ENCODE results near the gene DIDO1.

The DIDO1 gene

DNA sequence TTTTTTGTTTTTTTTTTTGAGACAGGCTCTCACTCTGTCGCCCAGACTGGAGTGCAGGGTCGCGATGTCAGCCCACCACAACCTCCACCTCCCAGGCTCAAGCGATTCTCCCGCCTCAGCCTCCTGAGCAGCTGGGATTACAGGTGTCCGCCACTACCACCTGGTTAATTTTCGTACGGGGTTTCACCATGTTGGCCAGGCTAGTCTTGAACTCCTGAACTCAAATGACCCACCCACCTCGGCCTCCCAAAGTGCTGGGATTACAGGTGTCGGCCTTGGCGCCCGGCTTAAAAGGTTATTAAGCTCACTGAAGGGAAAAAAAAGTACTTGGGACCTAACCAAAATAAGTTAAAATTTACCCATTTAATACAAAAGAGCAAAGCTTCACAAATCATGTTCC, 66.6 kb downstream of the DIDO1 start:
- no peak for DNase-seq
- H4K12ac ChIP-seq (ENCODE audit: low read depth, low read length), result no peak overlapping the region
- no peak overlapping the region for H3K18ac ChIP-seq (ENCODE audit: low read length)
- no peak overlapping the region for H2BK12ac ChIP-seq (ENCODE audit: low read length)
- peaks cover 3% of the 10 kb centered on the region for H3K79me2 ChIP-seq (ENCODE audit: control insufficient read depth, insufficient read depth, low read length, poor library complexity)
- peaks cover 8 to 10% of the 10 kb centered on the region in 2 experiments for H3K36me3 ChIP-seq (ENCODE audit: control insufficient read depth in 1 of 2, insufficient read depth in 2 of 2, low read length in 2 of 2)
- no peak overlapping the region for H3K4ac ChIP-seq (ENCODE audit: low read depth, low read length)
- H3K4me2 ChIP-seq (ENCODE audit: low read length), result no peak overlapping the region
- peaks cover 5 to 11% of the 10 kb centered on the region in 2 experiments for H3K4me1 ChIP-seq (ENCODE audit: control insufficient read depth in 1 of 2, insufficient read depth in 2 of 2, low read length in 2 of 2)
- no peak overlapping the region for H2BK120ac ChIP-seq (ENCODE audit: insufficient read depth, low read length, poor library complexity)
- no peak overlapping the region for H3K23ac ChIP-seq (ENCODE audit: low read length)
- no peak overlapping the region for H3K14ac ChIP-seq (ENCODE audit: low read length)
- no peak overlapping the region for H4K8ac ChIP-seq (ENCODE audit: low read depth, low read length)
- H2AFZ ChIP-seq (ENCODE audit: insufficient read depth, low read length, poor library complexity), result no peak overlapping the region
- H3K79me1 ChIP-seq (ENCODE audit: low read length), result peaks cover 4% of the 10 kb centered on the region
- no peak overlapping the region for H2AK5ac ChIP-seq (ENCODE audit: low read length)
- no peak overlapping the region for H3K9ac ChIP-seq (ENCODE audit: low read length)
- WGBS (ENCODE audit: extremely low coverage, insufficient coverage, insufficient read length), result no CpG with 5 or more reads among the region's 12 CpGs
- H3K27ac ChIP-seq (ENCODE audit: low read depth, low read length), result no peak overlapping the region
- no peak overlapping the region for H4K91ac ChIP-seq (ENCODE audit: low read depth, low read length)
- no peak overlapping the region for H3K4me3 ChIP-seq (ENCODE audit: low read depth, low read length)
- peaks cover 12% of the 10 kb centered on the region for H3K27me3 ChIP-seq (ENCODE audit: insufficient read depth, low read length)
- H2BK5ac ChIP-seq (ENCODE audit: low read depth, low read length, poor library complexity), result no peak overlapping the region
- peaks cover 1% of the 10 kb centered on the region for H3K9me3 ChIP-seq (ENCODE audit: insufficient read depth, low read depth, low read length)

- H4K91ac ChIP-seq (ENCODE audit: low read depth, low read length), result no peak overlapping the region
- peak overlapping the region; percentile 37 for H3K4me3 ChIP-seq (ENCODE audit: low read depth, low read length)
These were observed 68.1 kb downstream of the DIDO1 start for GRCh38 chr20:62858058-62858830.

DNA sequence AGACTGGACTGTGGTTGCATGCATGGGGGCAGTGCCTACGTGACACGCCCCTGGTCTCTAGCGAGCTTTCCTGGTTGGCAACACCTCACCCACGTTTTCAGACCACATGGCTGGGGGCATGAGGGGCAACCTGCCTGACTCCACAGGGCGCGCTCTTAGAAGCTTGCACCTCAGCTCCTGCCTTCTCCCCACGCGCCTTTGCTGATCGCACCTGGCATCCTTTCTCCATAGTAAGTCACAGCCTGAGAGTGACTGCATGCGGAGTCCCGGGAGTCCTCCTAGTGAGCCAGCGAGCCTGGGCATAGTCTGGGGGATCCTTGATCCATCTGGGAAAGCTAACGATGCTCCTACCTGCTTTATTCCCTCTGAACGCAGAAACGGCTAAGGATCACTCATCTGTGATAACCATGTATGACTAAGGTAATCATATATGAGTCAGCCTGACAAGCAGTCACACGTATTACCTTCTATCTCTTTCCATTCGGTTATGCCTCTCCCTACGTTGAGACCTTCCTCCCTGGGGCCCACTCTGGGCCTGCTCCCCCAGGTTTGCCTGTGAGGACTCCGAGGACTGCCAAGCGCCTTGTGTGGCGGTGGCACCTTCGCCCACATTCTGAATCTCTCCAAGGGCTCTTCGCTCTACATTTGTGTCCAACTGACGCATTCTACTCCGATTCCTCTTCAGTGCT, 69.2 kb downstream of the DIDO1 start:
- Histone ChIP-seq H4K12ac (ENCODE audit: low read depth, low read length) (no peak overlapping the region), H3K9ac (ENCODE audit: low read length) (no peak overlapping the region), H2AK5ac (ENCODE audit: low read length) (no peak overlapping the region), H3K4me3 (ENCODE audit: low read depth, low read length) (no peak overlapping the region), H3K23ac (ENCODE audit: low read length) (no peak overlapping the region), H4K91ac (ENCODE audit: low read depth, low read length) (no peak overlapping the region), H2BK5ac (ENCODE audit: low read depth, low read length, poor library complexity) (no peak overlapping the region), H3K4ac (ENCODE audit: low read depth, low read length) (no peak overlapping the region), H3K27me3 (ENCODE audit: insufficient read depth, low read length) (peaks cover 12% of the 10 kb centered on the region), H3K9me3 (ENCODE audit: insufficient read depth, low read depth, low read length) (peaks cover 1% of the 10 kb centered on the region), H3K36me3 (ENCODE audit: control insufficient read depth in 1 of 2, insufficient read depth in 2 of 2, low read length in 2 of 2) (peaks cover 16 to 18% of the 10 kb centered on the region in 2 experiments), H4K8ac (ENCODE audit: low read depth, low read length) (no peak overlapping the region), H3K4me1 (ENCODE audit: control insufficient read depth in 1 of 2, insufficient read depth in 2 of 2, low read length in 2 of 2) (peaks cover 5 to 8% of the 10 kb centered on the region in 2 experiments), H3K14ac (ENCODE audit: low read length) (no peak overlapping the region), H3K79me1 (ENCODE audit: low read length) (peaks cover 4% of the 10 kb centered on the region), H3K27ac (ENCODE audit: low read depth, low read length) (no peak overlapping the region), H3K4me2 (ENCODE audit: low read length) (no peak overlapping the region), H3K18ac (ENCODE audit: low read length) (no peak overlapping the region), H2BK120ac (ENCODE audit: insufficient read depth, low read length, poor library complexity) (no peak overlapping the region), H2AFZ (ENCODE audit: insufficient read depth, low read length, poor library complexity) (no peak overlapping the region), H2BK12ac (ENCODE audit: low read length) (no peak overlapping the region), H3K79me2 (ENCODE audit: control insufficient read depth, insufficient read depth, low read length, poor library complexity) (peaks cover 3% of the 10 kb centered on the region)
- no peak for DNase-seq
- no CpG with 5 or more reads among the region's 25 CpGs for WGBS (ENCODE audit: extremely low coverage, insufficient coverage, insufficient read length)

More at GRCh38 chr20:62858058-62858830, 68.1 kb downstream of the DIDO1 start:
- no peak overlapping the region for H2BK120ac ChIP-seq (ENCODE audit: insufficient read depth, low read length, poor library complexity)
- H3K4me1 ChIP-seq (ENCODE audit: control insufficient read depth in 1 of 2, insufficient read depth in 2 of 2, low read length in 2 of 2), result peaks cover 5 to 11% of the 10 kb centered on the region in 2 experiments
- H2AFZ ChIP-seq (ENCODE audit: insufficient read depth, low read length, poor library complexity), result no peak overlapping the region
- DNase-seq, result no peak
- WGBS (ENCODE audit: extremely low coverage, insufficient coverage, insufficient read length), result no CpG with 5 or more reads among the region's 23 CpGs
- no peak overlapping the region for H3K14ac ChIP-seq (ENCODE audit: low read length)
- H3K27me3 ChIP-seq (ENCODE audit: insufficient read depth, low read length), result peaks cover 12% of the 10 kb centered on the region
- H3K23ac ChIP-seq (ENCODE audit: low read length), result no peak overlapping the region
- H2BK5ac ChIP-seq (ENCODE audit: low read depth, low read length, poor library complexity), result no peak overlapping the region
- no peak overlapping the region for H2AK5ac ChIP-seq (ENCODE audit: low read length)
- H3K4me2 ChIP-seq (ENCODE audit: low read length), result no peak overlapping the region
- peaks cover 3% of the 10 kb centered on the region for H3K79me2 ChIP-seq (ENCODE audit: control insufficient read depth, insufficient read depth, low read length, poor library complexity)
- H3K27ac ChIP-seq (ENCODE audit: low read depth, low read length), result no peak overlapping the region
- H4K12ac ChIP-seq (ENCODE audit: low read depth, low read length), result no peak overlapping the region
- H3K18ac ChIP-seq (ENCODE audit: low read length), result no peak overlapping the region
- peaks cover 1% of the 10 kb centered on the region for H3K9me3 ChIP-seq (ENCODE audit: insufficient read depth, low read depth, low read length)
- H2BK12ac ChIP-seq (ENCODE audit: low read length), result no peak overlapping the region
- no peak overlapping the region for H4K8ac ChIP-seq (ENCODE audit: low read depth, low read length)
- peaks cover 4% of the 10 kb centered on the region for H3K79me1 ChIP-seq (ENCODE audit: low read length)
- no peak overlapping the region for H3K9ac ChIP-seq (ENCODE audit: low read length)
- H3K36me3 ChIP-seq (ENCODE audit: control insufficient read depth in 1 of 2, insufficient read depth in 2 of 2, low read length in 2 of 2), result peaks cover 10 to 12% of the 10 kb centered on the region in 2 experiments
- H3K4ac ChIP-seq (ENCODE audit: low read depth, low read length), result no peak overlapping the region

DNA sequence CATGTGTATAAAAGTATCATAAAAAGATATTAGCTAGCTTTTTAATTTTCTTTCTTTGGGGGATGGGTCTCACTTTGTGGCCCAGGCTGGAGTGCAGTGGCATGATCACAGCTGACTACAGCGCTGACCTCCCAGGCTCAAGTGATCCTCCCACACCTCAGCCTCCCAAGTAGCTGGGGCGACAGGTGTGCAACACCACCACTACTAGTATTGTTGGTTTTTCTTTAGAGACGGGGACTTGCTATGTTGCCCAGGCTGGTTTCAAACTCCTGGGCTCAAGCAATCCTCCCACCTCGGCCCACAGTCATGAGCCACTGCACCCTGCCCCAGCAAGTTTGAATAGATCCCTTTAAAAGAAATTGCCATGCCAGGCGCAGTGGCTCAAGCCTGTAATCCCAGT, 71.2 kb downstream of the DIDO1 start:
- Histone ChIP-seq H3K79me2 (ENCODE audit: control insufficient read depth, insufficient read depth, low read length, poor library complexity) (no peaks in the 10 kb centered on the region), H3K79me1 (ENCODE audit: low read length) (no peaks in the 10 kb centered on the region), H3K4ac (ENCODE audit: low read depth, low read length) (no peak overlapping the region), H3K9ac (ENCODE audit: low read length) (no peak overlapping the region), H4K8ac (ENCODE audit: low read depth, low read length) (no peak overlapping the region), H4K12ac (ENCODE audit: low read depth, low read length) (no peak overlapping the region), H3K27ac (ENCODE audit: low read depth, low read length) (no peak overlapping the region), H3K14ac (ENCODE audit: low read length) (no peak overlapping the region), H2BK5ac (ENCODE audit: low read depth, low read length, poor library complexity) (no peak overlapping the region), H3K9me3 (ENCODE audit: insufficient read depth, low read depth, low read length) (peaks cover 1% of the 10 kb centered on the region), H2AFZ (ENCODE audit: insufficient read depth, low read length, poor library complexity) (no peak overlapping the region), H3K4me3 (ENCODE audit: low read depth, low read length) (no peak overlapping the region), H2BK120ac (ENCODE audit: insufficient read depth, low read length, poor library complexity) (no peak overlapping the region), H3K27me3 (ENCODE audit: insufficient read depth, low read length) (peaks cover under 1% of the 10 kb centered on the region), H3K36me3 (ENCODE audit: control insufficient read depth in 1 of 2, insufficient read depth in 2 of 2, low read length in 2 of 2) (peaks cover 17 to 18% of the 10 kb centered on the region in 2 experiments), H3K23ac (ENCODE audit: low read length) (no peak overlapping the region), H3K4me1 (ENCODE audit: control insufficient read depth in 1 of 2, insufficient read depth in 2 of 2, low read length in 2 of 2) (peaks cover 0 to under 1% of the 10 kb centered on the region in 2 experiments), H2AK5ac (ENCODE audit: low read length) (no peak overlapping the region), H3K18ac (ENCODE audit: low read length) (no peak overlapping the region), H4K91ac (ENCODE audit: low read depth, low read length) (no peak overlapping the region), H3K4me2 (ENCODE audit: low read length) (no peak overlapping the region), H2BK12ac (ENCODE audit: low read length) (no peak overlapping the region)
- no CpG with 5 or more reads among the region's 5 CpGs for WGBS (ENCODE audit: extremely low coverage, insufficient coverage, insufficient read length)
- DNase-seq, result no peak
